Measurements from ENCODE around the gene SORCS2. TPM values are rescaled to one million over a fixed set of nuclear protein-coding genes. Genes with fewer than 3 reads are reported as not detected.

Gene SORCS2
- total and polyA plus RNA-seq, 2 of the 8 experiments (the other 6 are each of a cell fraction or from before 2014, with no cell fraction given), result 0.36 to 1.8 TPM

DNA sequence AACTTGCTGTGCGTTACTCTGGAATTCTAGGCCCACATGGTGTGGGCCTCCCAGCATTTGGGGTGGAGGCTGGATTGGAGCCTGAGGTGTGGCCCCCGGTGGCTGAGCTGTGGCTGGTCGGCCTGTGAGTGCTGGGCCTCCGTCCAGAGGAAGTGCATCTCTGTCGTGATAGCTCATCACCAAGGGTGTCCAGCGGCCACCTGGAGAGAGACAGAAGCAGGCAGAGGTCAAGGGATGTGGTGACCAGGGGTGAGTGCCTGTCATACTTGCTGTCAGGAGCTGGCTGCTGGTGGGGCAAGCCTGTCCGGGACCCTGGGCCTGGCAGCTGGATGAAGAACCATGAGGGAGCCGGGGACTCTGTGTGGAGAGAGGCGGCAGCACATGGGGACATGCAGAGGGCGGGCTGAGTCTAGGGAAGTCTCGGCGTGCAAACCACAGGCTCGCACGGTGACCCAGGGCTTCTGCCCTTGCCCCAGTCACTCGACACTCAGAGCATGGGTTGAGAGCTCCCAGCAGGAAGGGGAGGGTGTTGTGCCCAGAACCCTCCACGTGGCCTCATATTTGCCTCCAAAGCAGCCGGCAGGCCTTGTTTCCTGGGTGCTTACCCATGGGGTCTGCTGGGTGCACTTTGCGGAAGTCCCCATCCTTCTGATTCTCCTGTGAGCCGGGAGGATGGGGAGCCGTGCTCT is 6.2 kb downstream of the SORCS2 start:
- Histone ChIP-seq H2BK12ac (ENCODE audit: low read depth, low read length) (no peak overlapping the region), H2AK5ac (ENCODE audit: low read depth, low read length) (no peak overlapping the region), H3K4ac (replicated peaks; ENCODE audit: insufficient read length, low read depth, low read length) (no peak overlapping the region), H4K91ac (replicated peaks; ENCODE audit: insufficient read length, low read length) (no peak overlapping the region), H3K9ac (replicated peaks in 1 of 4; ENCODE audit: extremely low read depth in 1 of 4, low read depth in 3 of 4, low read length in 3 of 4) (no peak overlapping the region), H4K8ac (ENCODE audit: extremely low read depth, insufficient read depth, low read length) (no peak overlapping the region), H3K4me3 (ENCODE audit: extremely low read depth in 1 of 4, insufficient read depth in 2 of 4, low read depth in 3 of 4, low read length in 4 of 4) (no peak overlapping the region), H2BK15ac (ENCODE audit: low read length) (no peak overlapping the region), H3K9me3 (ENCODE audit: insufficient read depth in 2 of 2, low read depth in 1 of 2, low read length in 1 of 2) (no peaks in the 10 kb centered on the region), H3K56ac (replicated peaks; ENCODE audit: insufficient read length, low read depth, low read length) (no peak overlapping the region), H3K18ac (ENCODE audit: extremely low read depth, low read length) (no peak overlapping the region), H2BK5ac (ENCODE audit: low read depth, low read length) (no peak overlapping the region), H2AFZ (ENCODE audit: low read length) (no peak overlapping the region), H3K36me3 (ENCODE audit: control insufficient read depth in 2 of 4, insufficient read depth in 4 of 4, low read length in 3 of 4) (no peaks in the 10 kb centered on the region), H3K79me2 (ENCODE audit: control insufficient read depth in 1 of 2, insufficient read depth in 2 of 2, low read length in 2 of 2) (no peaks in the 10 kb centered on the region), H3K4me2 (ENCODE audit: insufficient read depth in 1 of 2, low read depth in 2 of 2, low read length in 2 of 2) (no peak overlapping the region), H3K23ac (ENCODE audit: insufficient read length) (no peak overlapping the region), H4K5ac (ENCODE audit: insufficient read length, low read depth, low read length) (no peak overlapping the region), H3K14ac (ENCODE audit: insufficient read length) (no peak overlapping the region), H3K79me1 (ENCODE audit: low read depth, low read length) (no peaks in the 10 kb centered on the region), H3K27ac (ENCODE audit: low read depth, low read length) (no peak overlapping the region), H2BK20ac (ENCODE audit: low read length) (no peak overlapping the region), H4K20me1 (replicated peaks in 1 of 2; ENCODE audit: control insufficient read depth in 1 of 2, insufficient read depth in 2 of 2, low read length in 2 of 2) (peaks cover 0 to 1% of the 10 kb centered on the region in 2 experiments), H3K27me3 (replicated peaks in 1 of 4; ENCODE audit: control insufficient read depth in 3 of 4, extremely low read depth in 1 of 4, insufficient read depth in 3 of 4, low read length in 3 of 4) (peaks cover 2 to 18% (median 15%) of the 10 kb centered on the region in 4 experiments), H3K4me1 (replicated peaks in 1 of 4; ENCODE audit: control insufficient read depth in 3 of 4, insufficient read depth in 4 of 4, low read length in 3 of 4) (peaks cover 0 to 18% (median 9%) of the 10 kb centered on the region in 4 experiments; a peak in 6 of 7 replicates), H3K23me2 (ENCODE audit: low read depth, low read length) (peaks cover 2% of the 10 kb centered on the region; the same call in 1 of the 2 replicates), H2BK120ac (replicated peaks; ENCODE audit: low read depth, low read length) (no peak overlapping the region)
- no peak for DNase-seq (ENCODE audit: low read depth in 1 of 2, low spot score in 2 of 2)
- WGBS, 2 experiments (ENCODE audit: extremely low coverage in 1 of 2, insufficient coverage in 1 of 2, insufficient read length in 1 of 2, insufficient replicate concordance in 2 of 2, low coverage in 1 of 2, low lambda C conversion rate in 2 of 2, missing lambda C conversion rate in 1 of 2), result 87% methylated on average over 18 of the region's 20 CpGs; no CpG with 5 or more reads in 1 of the 2 experiments
- ChIA-PET POLR2A (ENCODE audit: partially characterized antibody) (no interaction called here), CTCF (ENCODE audit: partially characterized antibody) (interaction anchor here (0.6 to 3.1 kb wide), 7 partner anchors 13 to 522 kb away, joined by 3 to 13 read pairs (median 3); no protein-coding TSS in a partner anchor)
- no peak for TF ChIP-seq SP4 (IDR thresholded peaks at IDR 0.05; ENCODE audit: low read length)
- no peak for TF ChIP-seq SUZ12 (IDR thresholded peaks at IDR 0.05; ENCODE audit: low read length)
- no peak for TF ChIP-seq CEBPB (IDR thresholded peaks at IDR 0.05; ENCODE audit: low read depth, low read length)
- FAIRE-seq, result no peak
